ENCODE data around the gene PM20D1. TPM values are rescaled to one million over a fixed set of nuclear protein-coding genes. Genes with fewer than 3 reads are reported as not detected.

Gene PM20D1
- total and polyA plus RNA-seq, 10 of the 15 experiments (the other 5 are each of a cell fraction or from before 2014, with no cell fraction given), result not detected

GRCh38 chr1:205791568-205792180 lies 58.3 kb downstream of the PM20D1 start (continued):
- TF ChIP-seq CEBPZ (IDR thresholded peaks at IDR 0.05; ENCODE audit: low read depth, low read length) (no peak), TCF3 (IDR thresholded peaks at IDR 0.05; ENCODE audit: borderline replicate concordance, insufficient read depth, low read depth, low read length) (no peak), MLLT1 (IDR thresholded peaks at IDR 0.05) (no peak), IKZF1 (conservative IDR thresholded peaks at IDR 0.05) (no peak), ZBTB40 (IDR thresholded peaks at IDR 0.05; ENCODE audit: borderline replicate concordance) (no peak), CHD4 (IDR thresholded peaks at IDR 0.05) (no peak), RAD21 (IDR thresholded peaks at IDR 0.05; ENCODE audit: insufficient read depth, low read depth, low read length) (peak; percentile 78), WRNIP1 (IDR thresholded peaks at IDR 0.05; ENCODE audit: borderline replicate concordance, low read depth, low read length) (no peak), CTCF (IDR thresholded peaks at IDR 0.05 in 2 of 3, conservative IDR thresholded peaks at IDR 0.05 in 1 of 3; ENCODE audit: control insufficient read depth in 2 of 3, extremely low read depth in 1 of 3, insufficient read depth in 1 of 3, low read depth in 3 of 3, low read length in 3 of 3) (peak; percentile 87 to 94 (median 91); a peak in 5 of 6 replicates), ATF3 (IDR thresholded peaks at IDR 0.05; ENCODE audit: borderline replicate concordance, extremely low read depth, low read depth, low read length) (no peak), ASH2L (IDR thresholded peaks at IDR 0.05; ENCODE audit: borderline replicate concordance, low read depth) (no peak), HDAC2 (IDR thresholded peaks at IDR 0.05) (no peak), RELA (IDR thresholded peaks at IDR 0.05; ENCODE audit: borderline replicate concordance, partially characterized antibody) (no peak), FOS (IDR thresholded peaks at IDR 0.05; ENCODE audit: borderline replicate concordance, extremely low read depth, insufficient read length) (no peak), YY1 (IDR thresholded peaks at IDR 0.05; ENCODE audit: low read depth, low read length) (peak; percentile 60; the same call in 1 of the 2 replicates), SPI1 (IDR thresholded peaks at IDR 0.05; ENCODE audit: borderline replicate concordance, insufficient read depth, low read depth, low read length) (no peak)
